Upper lobe of right lung (tissue), 1 donor: Measurements from ENCODE around the gene PLAC1. TPM values are rescaled to one million over a fixed set of nuclear protein-coding genes. Genes with fewer than 3 reads are reported as not detected.

Source experiments
- ATAC-seq: fragments of 200-7000 bp; cut with Tn5 transposase; one replicate; pipeline ENCODE4 v1.9.1; 2020; ENCODE audit warnings: mild to moderate bottlenecking, moderate library complexity
- DNase-seq: peaks from one replicate; pipeline ENCODE4 v3.0.0-alpha.2; 2020
- H3K27ac ChIP-seq: fragments of 200-600 bp; one replicate; pipeline ENCODE4 v1.8.0; 2022
- H3K27me3 ChIP-seq: fragments of 200-600 bp; one replicate; pipeline ENCODE4 v1.8.0; 2022; ENCODE audit warnings: mild to moderate bottlenecking
- H3K36me3 ChIP-seq: fragments of 200-600 bp; one replicate; pipeline ENCODE4 v1.8.0; 2022
- H3K4me1 ChIP-seq: fragments of 200-600 bp; one replicate; pipeline ENCODE4 v1.8.0; 2022
- H3K4me3 ChIP-seq: fragments of 200-600 bp; one replicate; pipeline ENCODE4 v1.8.0; 2022; ENCODE audit warnings: mild to moderate bottlenecking
- H3K9me3 ChIP-seq: fragments of 200-600 bp; one replicate; pipeline ENCODE4 v1.8.0; 2022
- CTCF ChIP-seq: fragments of 200-600 bp; IDR thresholded peaks from one replicate; pipeline ENCODE4 v1.8.0; 2022; ENCODE audit warnings: antibody characterized with exemption
- intact Hi-C: fragments of 100-400 bp; cut with DNase I; formaldehyde crosslinking; loops from one replicate; pipeline ENCODE4 v1.11.0; 2022
- total RNA-seq: library from RNA; stranded (reverse); fragmentation: NEBNext Ultra II Directional; extraction: Animal tissue kit (Norgen Biotek cat#: 25700); gene quantifications from one replicate; pipeline ENCODE4 v1.2.1, GENCODE V29; 2021
- donor health status: DM: no; HTN: yes; CAD: no; lungs with severe emphysema.

Gene PLAC1
- total RNA-seq, 1 donor from 2014 or later: not detected

- Histone ChIP-seq H3K36me3 (no peaks in the 10 kb centered on the region), H3K9me3 (no peaks in the 10 kb centered on the region), H3K4me1 (peaks cover 2% of the 10 kb centered on the region), H3K4me3 (no peak overlapping the region), H3K27me3 (no peaks in the 10 kb centered on the region), H3K27ac (peak overlapping the region; percentile 11)
- intact Hi-C loops: no loop called here
- DNase-seq (peak; percentile 69), ATAC-seq (peak; percentile 93)
- no peak for TF ChIP-seq CTCF
These were observed 12.1 kb upstream of the PLAC1 start for GRCh38 chrX:134670134-134670924.

- Histone ChIP-seq H3K9me3 (no peaks in the 10 kb centered on the region), H3K36me3 (no peaks in the 10 kb centered on the region), H3K4me3 (no peak overlapping the region), H3K27me3 (no peaks in the 10 kb centered on the region), H3K27ac (peak overlapping the region; percentile 11), H3K4me1 (peaks cover 2% of the 10 kb centered on the region)
- no peak for TF ChIP-seq CTCF
- ATAC-seq (peak; percentile 42), DNase-seq (peak; percentile 43)
- intact Hi-C loops: no loop called here
These were observed 11.3 kb upstream of the PLAC1 start for GRCh38 chrX:134669378-134670098.

- H3K27me3 ChIP-seq: no peaks in the 10 kb centered on the region
- H3K36me3 ChIP-seq: no peaks in the 10 kb centered on the region
- ATAC-seq (no peak), DNase-seq (no peak)
- no peak for TF ChIP-seq CTCF
- H3K27ac ChIP-seq: no peak overlapping the region
- no peak overlapping the region for H3K4me3 ChIP-seq
- H3K4me1 ChIP-seq: no peaks in the 10 kb centered on the region
- intact Hi-C loops: no loop called here
- no peaks in the 10 kb centered on the region for H3K9me3 ChIP-seq
These were observed 5.9 kb upstream of the PLAC1 start for GRCh38 chrX:134664202-134664601.

GRCh38 chrX:134661295-134661694, 3.0 kb upstream of the PLAC1 start:
- no peak overlapping the region for H3K4me3 ChIP-seq
- no peaks in the 10 kb centered on the region for H3K9me3 ChIP-seq
- ATAC-seq: peak; percentile 68
- TF ChIP-seq CTCF: no peak
- H3K36me3 ChIP-seq: no peaks in the 10 kb centered on the region
- intact Hi-C loops: no loop called here
- no peaks in the 10 kb centered on the region for H3K27me3 ChIP-seq
- H3K4me1 ChIP-seq: no peaks in the 10 kb centered on the region
- H3K27ac ChIP-seq: no peak overlapping the region
- no peak for DNase-seq

GRCh38 chrX:134660627-134661026, 2.4 kb upstream of the PLAC1 start:
- Histone ChIP-seq H3K27me3 (no peaks in the 10 kb centered on the region), H3K27ac (no peak overlapping the region), H3K9me3 (no peaks in the 10 kb centered on the region), H3K36me3 (no peaks in the 10 kb centered on the region), H3K4me1 (no peaks in the 10 kb centered on the region), H3K4me3 (no peak overlapping the region)
- no peak for ATAC-seq
- DNase-seq: no peak
- intact Hi-C loops: no loop called here
- TF ChIP-seq CTCF: no peak
